RWPE2 (cell line): ENCODE data around the gene CLDN6.

Experiments
- ATAC-seq: fragments of 200-7000 bp; cut with Tn5 transposase; 3 replicates; pipeline ENCODE4 v1.9.1; 2021; ENCODE audit warnings: low read depth
- DNase-seq: peaks from one replicate; pipeline ENCODE4 v3.0.0-alpha.2; 2020; ENCODE audit warnings: low spot score
- H3K27ac ChIP-seq: fragments of 450-650 bp; 2 replicates; pipeline ENCODE4 v1.5.1; 2017; ENCODE audit warnings: mild to moderate bottlenecking; ENCODE audit not compliant: poor library complexity, severe bottlenecking
- H3K27me3 ChIP-seq: fragments of 250-450 bp; sonication (Bioruptor Pico); 2 replicates; pipeline ENCODE4 v1.5.1; 2021; ENCODE audit warnings: mild to moderate bottlenecking, moderate library complexity; ENCODE audit not compliant: insufficient read depth, poor library complexity, severe bottlenecking
- H3K36me3 ChIP-seq: fragments of 250-450 bp; sonication (Bioruptor Pico); 2 replicates; pipeline ENCODE4 v1.5.1; 2020; ENCODE audit warnings: low read depth, mild to moderate bottlenecking, moderate library complexity
- H3K4me1 ChIP-seq: fragments of 250-450 bp; sonication (Bioruptor Pico); 2 replicates; pipeline ENCODE4 v1.5.1; 2021; ENCODE audit warnings: mild to moderate bottlenecking, moderate library complexity; ENCODE audit not compliant: insufficient read depth, poor library complexity, severe bottlenecking
- H3K4me3 ChIP-seq: fragments of 250-450 bp; sonication (Bioruptor Pico); 2 replicates; pipeline ENCODE4 v1.5.1; 2021; ENCODE audit warnings: mild to moderate bottlenecking, moderate library complexity; ENCODE audit not compliant: severe bottlenecking
- H3K9me3 ChIP-seq: fragments of 250-450 bp; sonication (Bioruptor Pico); 2 replicates; pipeline ENCODE4 v1.5.1; 2021; ENCODE audit warnings: mild to moderate bottlenecking, moderate library complexity; ENCODE audit not compliant: severe bottlenecking
- TF ChIP-seq, protein P1 (sequence below): fragments of 450-650 bp; IDR thresholded peaks from one replicate; pipeline ENCODE4 v1.5.1; 2017; ENCODE audit warnings: mild to moderate bottlenecking, moderate library complexity; ENCODE audit not compliant: poor library complexity, severe bottlenecking

Gene CLDN6, protein sequence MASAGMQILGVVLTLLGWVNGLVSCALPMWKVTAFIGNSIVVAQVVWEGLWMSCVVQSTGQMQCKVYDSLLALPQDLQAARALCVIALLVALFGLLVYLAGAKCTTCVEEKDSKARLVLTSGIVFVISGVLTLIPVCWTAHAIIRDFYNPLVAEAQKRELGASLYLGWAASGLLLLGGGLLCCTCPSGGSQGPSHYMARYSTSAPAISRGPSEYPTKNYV

DNA sequence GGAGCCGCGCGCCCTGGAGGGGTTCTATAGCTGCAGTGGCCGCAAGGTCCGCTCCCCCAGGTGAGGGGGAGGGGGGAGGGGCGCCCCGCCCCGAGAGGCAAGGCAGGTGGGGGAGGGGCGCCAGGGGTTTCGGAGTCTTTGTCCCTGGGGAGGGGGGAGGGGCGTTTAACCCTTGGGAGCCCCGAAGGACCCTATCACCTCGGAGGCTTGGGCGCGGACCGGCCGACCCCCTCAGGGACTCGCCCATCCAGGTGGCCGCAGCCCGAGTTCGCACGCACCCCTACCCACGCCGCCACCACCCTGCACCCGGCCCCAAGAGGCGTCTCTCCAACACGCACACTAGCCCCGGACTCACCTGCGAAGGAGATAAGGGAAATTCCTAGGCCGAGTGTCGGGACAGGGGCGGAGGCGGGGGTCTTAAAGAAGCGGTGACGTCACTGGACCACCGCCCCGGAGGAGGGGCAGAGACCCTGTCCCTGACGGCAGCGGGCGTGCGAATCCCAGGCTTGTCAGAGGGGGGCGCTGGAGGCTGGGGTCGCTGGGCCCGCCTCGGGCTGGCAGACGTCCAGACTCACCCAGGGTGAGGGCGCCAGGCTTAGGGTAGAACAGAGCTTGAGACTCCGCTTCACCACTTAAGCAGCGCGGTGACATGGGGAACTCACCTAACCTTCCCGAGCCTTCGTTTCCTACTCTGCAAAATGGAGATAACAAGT is at the start of gene CLDN6:
CLDN6 (minus strand) TSS at position 390 of the 713 bp plus-strand sequence. CDS start 2,162 bp downstream, outside the sequence.
- TF ChIP-seq, protein P1, sequence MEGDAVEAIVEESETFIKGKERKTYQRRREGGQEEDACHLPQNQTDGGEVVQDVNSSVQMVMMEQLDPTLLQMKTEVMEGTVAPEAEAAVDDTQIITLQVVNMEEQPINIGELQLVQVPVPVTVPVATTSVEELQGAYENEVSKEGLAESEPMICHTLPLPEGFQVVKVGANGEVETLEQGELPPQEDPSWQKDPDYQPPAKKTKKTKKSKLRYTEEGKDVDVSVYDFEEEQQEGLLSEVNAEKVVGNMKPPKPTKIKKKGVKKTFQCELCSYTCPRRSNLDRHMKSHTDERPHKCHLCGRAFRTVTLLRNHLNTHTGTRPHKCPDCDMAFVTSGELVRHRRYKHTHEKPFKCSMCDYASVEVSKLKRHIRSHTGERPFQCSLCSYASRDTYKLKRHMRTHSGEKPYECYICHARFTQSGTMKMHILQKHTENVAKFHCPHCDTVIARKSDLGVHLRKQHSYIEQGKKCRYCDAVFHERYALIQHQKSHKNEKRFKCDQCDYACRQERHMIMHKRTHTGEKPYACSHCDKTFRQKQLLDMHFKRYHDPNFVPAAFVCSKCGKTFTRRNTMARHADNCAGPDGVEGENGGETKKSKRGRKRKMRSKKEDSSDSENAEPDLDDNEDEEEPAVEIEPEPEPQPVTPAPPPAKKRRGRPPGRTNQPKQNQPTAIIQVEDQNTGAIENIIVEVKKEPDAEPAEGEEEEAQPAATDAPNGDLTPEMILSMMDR, result no peak
- Histone ChIP-seq H3K4me3 (no peak within 1 kb of the TSS), H3K27ac (no peak within 1 kb of the TSS), H3K9me3 (no peaks in the 10 kb centered on the region), H3K4me1 (peaks cover 9% of the 10 kb centered on the region), H3K36me3 (peaks cover 23% of the 10 kb centered on the region), H3K27me3 (no peaks in the 10 kb centered on the region)
- no peak for DNase-seq
- no peak for ATAC-seq

- TF ChIP-seq, protein P1, result no peak
- H3K36me3 ChIP-seq, result no peaks in the 10 kb centered on the region
- no peak for ATAC-seq
- DNase-seq, result no peak
- no peak overlapping the region for H3K4me3 ChIP-seq
- H3K4me1 ChIP-seq, result peaks cover 8% of the 10 kb centered on the region
- no peaks in the 10 kb centered on the region for H3K27me3 ChIP-seq
- H3K27ac ChIP-seq, result no peak overlapping the region
- H3K9me3 ChIP-seq, result no peaks in the 10 kb centered on the region
Measured at GRCh38 chr16:3066440-3066748, 48.4 kb upstream of the CLDN6 start.

DNA sequence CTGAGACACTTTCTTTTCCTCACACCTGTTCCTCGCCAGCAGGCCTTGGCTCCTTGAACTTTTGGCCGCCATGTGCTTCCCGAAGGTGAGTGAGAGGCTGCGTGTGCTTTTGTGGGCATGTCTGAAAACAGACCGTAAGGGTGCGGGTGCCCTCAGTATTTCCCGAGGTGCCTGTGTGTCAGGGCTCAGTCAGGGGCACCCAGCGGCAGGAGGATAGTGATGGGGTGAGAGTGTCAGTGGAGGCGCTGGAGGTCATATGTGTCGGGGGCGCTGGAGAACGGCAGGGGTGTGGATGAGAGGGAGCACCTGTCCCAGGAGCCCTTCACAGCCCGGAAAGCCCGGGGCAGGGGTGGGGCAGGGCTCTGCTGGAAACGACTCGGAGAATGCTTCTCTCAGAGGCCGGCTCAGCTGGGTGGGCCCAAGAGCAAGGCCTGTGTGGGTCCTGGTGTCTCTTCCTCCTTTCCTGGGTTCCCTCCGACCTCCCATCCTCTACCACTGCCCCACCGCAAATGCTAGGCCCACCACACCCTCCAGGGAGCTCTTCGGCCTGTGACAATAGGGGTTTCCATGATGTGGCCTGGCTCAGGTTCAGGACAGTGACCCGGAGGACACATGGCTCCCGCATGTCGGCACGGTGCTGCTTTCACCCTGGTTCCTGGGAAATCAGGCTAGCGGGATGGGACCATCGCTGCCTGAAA is 47.9 kb upstream of the CLDN6 start:
- TF ChIP-seq, protein P1, result no peak
- DNase-seq, result no peak
- Histone ChIP-seq H3K36me3 (no peaks in the 10 kb centered on the region), H3K9me3 (no peaks in the 10 kb centered on the region), H3K4me3 (no peak overlapping the region), H3K27ac (no peak overlapping the region), H3K4me1 (peaks cover 8% of the 10 kb centered on the region), H3K27me3 (no peaks in the 10 kb centered on the region)
- ATAC-seq, result no peak

- ATAC-seq, result peak; percentile 71
- Histone ChIP-seq H3K36me3 (no peaks in the 10 kb centered on the region), H3K27ac (no peak within 1 kb of the TSS), H3K9me3 (no peaks in the 10 kb centered on the region), H3K4me1 (peaks cover 8% of the 10 kb centered on the region), H3K4me3 (no peak within 1 kb of the TSS), H3K27me3 (no peaks in the 10 kb centered on the region)
- DNase-seq, result no peak
- TF ChIP-seq, protein P1, result no peak
Measured at GRCh38 chr16:3065069-3065741, 47.2 kb upstream of the CLDN6 start, which contains the start of gene IL32. Gene IL32 (plus strand): TSS chr16:3065640. CDS start chr16:3065812, 172 bp downstream.
